HCT116 (cell line): ENCODE results near the gene CDKL1.

Experiments
- EGR1 ChIP-seq: IDR thresholded peaks from 2 replicates; pipeline ENCODE4 v1.6.1; 2012; ENCODE audit warnings: low read depth
- EZH2 ChIP-seq: fragments of 200-600 bp; sonication (generic); IDR thresholded peaks from 2 replicates; pipeline ENCODE4 v1.6.1; 2017; ENCODE audit warnings: antibody characterized with exemption, mixed run types
- FOSL1 ChIP-seq: IDR thresholded peaks from 2 replicates; pipeline ENCODE4 v1.6.1; 2012; ENCODE audit warnings: low read depth
- POLR2A ChIP-seq: IDR thresholded peaks from 2 replicates; pipeline ENCODE4 v1.7.0; 2011; ENCODE audit warnings: borderline replicate concordance; ENCODE audit not compliant: insufficient read depth, insufficient read length; ENCODE audit errors: extremely low read depth
- SP1 ChIP-seq: IDR thresholded peaks from 2 replicates; pipeline ENCODE4 v1.6.1; 2012; ENCODE audit warnings: low read depth
- SRF ChIP-seq: IDR thresholded peaks from 2 replicates; pipeline ENCODE4 v1.6.1; 2012; ENCODE audit warnings: low read depth
- YY1 ChIP-seq: IDR thresholded peaks from 2 replicates; pipeline ENCODE4 v1.6.1; 2011; ENCODE audit warnings: low read length, low read depth, moderate library complexity, mild to moderate bottlenecking; ENCODE audit not compliant: insufficient replicate concordance; ENCODE audit errors: extremely low read depth
- TF ChIP-seq, protein P1 (sequence below), 3 experiments: fragments of 200-600 bp in 1 of 3; sonication (generic) in 1 of 3; IDR thresholded peaks in 2 of 3; conservative IDR thresholded peaks in 1 of 3; 2 replicates each; pipeline ENCODE4 v1.5.1; 2012 to 2017; ENCODE audit warnings: low read depth in 2 of 3, low read length in 2 of 3, antibody characterized with exemption in 1 of 3, borderline replicate concordance in 1 of 3, control low read depth in 1 of 3, mild to moderate bottlenecking in 1 of 3, mixed read lengths in 1 of 3, mixed run types in 1 of 3, moderate library complexity in 1 of 3; ENCODE audit not compliant: insufficient read depth in 1 of 3

DNA sequence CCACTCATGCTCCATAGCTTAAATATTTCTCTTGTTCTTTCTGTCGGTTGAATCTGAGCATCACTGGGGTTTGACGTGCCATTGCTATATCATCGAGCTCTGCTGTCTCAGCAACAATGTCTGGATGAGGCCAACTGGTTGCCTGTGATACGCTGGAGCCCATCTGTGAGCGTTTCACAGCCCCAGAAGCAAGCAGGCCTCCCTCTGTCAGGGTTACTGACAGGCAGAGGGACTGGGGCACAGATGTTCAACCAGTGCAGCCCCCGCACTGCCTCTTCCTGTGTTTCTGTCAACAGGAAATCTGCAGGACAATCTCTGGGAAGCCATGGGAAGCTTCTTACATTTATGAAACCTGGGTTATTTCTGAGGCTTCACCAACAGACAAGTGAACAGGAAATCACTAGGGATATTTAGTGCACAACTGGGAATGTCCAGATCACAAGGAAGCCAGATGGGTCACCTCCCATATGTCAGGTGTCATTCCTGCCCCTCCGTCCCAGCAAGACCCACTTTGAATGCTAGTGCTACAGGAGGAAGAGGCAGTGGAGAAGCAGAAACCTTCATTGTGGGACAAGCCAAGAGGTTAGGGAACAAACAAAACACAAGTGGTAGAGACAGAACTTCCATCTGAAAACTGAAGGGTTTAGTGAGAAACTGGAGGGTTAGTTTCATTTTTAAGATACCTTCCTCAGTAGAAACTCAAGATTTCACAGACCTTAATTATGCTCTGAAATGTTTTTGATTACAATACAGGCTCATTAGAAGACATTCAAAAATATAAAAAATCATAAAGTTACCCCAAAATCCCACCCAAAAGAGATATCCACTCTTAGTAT, 60.5 kb downstream of the CDKL1 start:
- TF ChIP-seq, protein P1, sequence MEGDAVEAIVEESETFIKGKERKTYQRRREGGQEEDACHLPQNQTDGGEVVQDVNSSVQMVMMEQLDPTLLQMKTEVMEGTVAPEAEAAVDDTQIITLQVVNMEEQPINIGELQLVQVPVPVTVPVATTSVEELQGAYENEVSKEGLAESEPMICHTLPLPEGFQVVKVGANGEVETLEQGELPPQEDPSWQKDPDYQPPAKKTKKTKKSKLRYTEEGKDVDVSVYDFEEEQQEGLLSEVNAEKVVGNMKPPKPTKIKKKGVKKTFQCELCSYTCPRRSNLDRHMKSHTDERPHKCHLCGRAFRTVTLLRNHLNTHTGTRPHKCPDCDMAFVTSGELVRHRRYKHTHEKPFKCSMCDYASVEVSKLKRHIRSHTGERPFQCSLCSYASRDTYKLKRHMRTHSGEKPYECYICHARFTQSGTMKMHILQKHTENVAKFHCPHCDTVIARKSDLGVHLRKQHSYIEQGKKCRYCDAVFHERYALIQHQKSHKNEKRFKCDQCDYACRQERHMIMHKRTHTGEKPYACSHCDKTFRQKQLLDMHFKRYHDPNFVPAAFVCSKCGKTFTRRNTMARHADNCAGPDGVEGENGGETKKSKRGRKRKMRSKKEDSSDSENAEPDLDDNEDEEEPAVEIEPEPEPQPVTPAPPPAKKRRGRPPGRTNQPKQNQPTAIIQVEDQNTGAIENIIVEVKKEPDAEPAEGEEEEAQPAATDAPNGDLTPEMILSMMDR (IDR thresholded peaks at IDR 0.05 in 2 of 3, conservative IDR thresholded peaks at IDR 0.05 in 1 of 3; ENCODE audit: borderline replicate concordance in 1 of 3, insufficient read depth in 1 of 3, low read depth in 2 of 3, low read length in 2 of 3) = no peak
- TF ChIP-seq SP1 (no peak), POLR2A (no peak), EGR1 (no peak), EZH2 (no peak), FOSL1 (no peak), SRF (no peak), YY1 (no peak)
